Stimulated activated CD8-positive, alpha-beta memory T cell treated with anti-CD3 and anti-CD28 coated beads, Interleukin-4, amount 100 ng/mL, for 1 hour (primary cell): ENCODE results near the gene GPRIN2.
"Not testable (repeated sequence)": the region's sequence is repeated elsewhere in the genome, so short reads cannot be mapped to it uniquely, and the experiment has no call there.

Experiments used
- DNase-seq, 2 donors: peaks; one replicate each; pipeline ENCODE4 v3.0.0-alpha.2; 2020; ENCODE audit warnings: low read depth in 2 of 2, low spot score in 1 of 2

Gene GPRIN2

GRCh38 chr10:46522295-46523118 lies 34.0 kb downstream of the GPRIN2 start:
- DNase-seq, result no peak

- DNase-seq, result no peak
Observed at GRCh38 chr10:46520941-46521340, 35.5 kb downstream of the GPRIN2 start.

- no peak for DNase-seq
Observed at GRCh38 chr10:46520381-46520780, 36.1 kb downstream of the GPRIN2 start.

GRCh38 chr10:46518028-46518725 lies 38.3 kb downstream of the GPRIN2 start:
- no peak for DNase-seq

- no peak for DNase-seq
Observed at GRCh38 chr10:46517541-46517940, 38.9 kb downstream of the GPRIN2 start.

GRCh38 chr10:46516660-46517416 lies 39.6 kb downstream of the GPRIN2 start:
- DNase-seq, result no peak

- no peak for DNase-seq
Observed at GRCh38 chr10:46515793-46516192, 40.7 kb downstream of the GPRIN2 start.

- DNase-seq, result no peak
Observed at GRCh38 chr10:46515366-46515765, 41.1 kb downstream of the GPRIN2 start.

GRCh38 chr10:46514899-46515298 lies 41.6 kb downstream of the GPRIN2 start:
- DNase-seq, result no peak

GRCh38 chr10:46514431-46514861 lies 42.0 kb downstream of the GPRIN2 start:
- DNase-seq, result no peak

- DNase-seq, result not testable (repeated sequence)
Observed at GRCh38 chr10:46513333-46513732, 43.1 kb downstream of the GPRIN2 start.

GRCh38 chr10:46512725-46513124 lies 43.7 kb downstream of the GPRIN2 start:
- not testable (repeated sequence) for DNase-seq

GRCh38 chr10:46512002-46512401 lies 44.5 kb downstream of the GPRIN2 start:
- not testable (repeated sequence) for DNase-seq
